B cell (primary cell): Measurements from ENCODE around the gene MTERF4. TPM values are rescaled to one million over a fixed set of nuclear protein-coding genes. Genes with fewer than 3 reads are reported as not detected.

Experiments
- ATAC-seq: fragments of 200-7000 bp; cut with Tn5 transposase; one replicate; pipeline ENCODE4 v1.10.0; 2021; ENCODE audit warnings: low read depth, mild to moderate bottlenecking, moderate number of reproducible peaks, moderate library complexity
- CTCF ChIA-PET: fragments of 350-600 bp; sonication (Branson Sonifier 250); formaldehyde crosslinking; loops from one replicate; lab custom pipeline; 2021; ENCODE audit warnings: antibody characterized with exemption, inconsistent platforms; lab: Charles Lee
- POLR2A ChIA-PET: fragments of 350-600 bp; sonication (Branson Sonifier 250); formaldehyde crosslinking; loops from one replicate; lab custom pipeline; 2021; ENCODE audit warnings: antibody characterized with exemption; lab: Charles Lee
- DNase-seq: peaks from one replicate; pipeline ENCODE4 v3.0.0; 2013
- H2AFZ ChIP-seq: 2 replicates; pipeline ENCODE4 v1.6.1; 2012; ENCODE audit warnings: mild to moderate bottlenecking, low read depth, low read length; ENCODE audit not compliant: insufficient read depth, poor library complexity, severe bottlenecking
- H3K27ac ChIP-seq, 2 donors: 1 replicate in 1 of 2; 2 replicates in 1 of 2; pipeline ENCODE4 v1.5.1; 2012 to 2013; ENCODE audit warnings: low read length in 2 of 2, mild to moderate bottlenecking in 2 of 2, moderate library complexity in 1 of 2
- H3K27me3 ChIP-seq, 4 experiments: fragments of 200-600 bp in 1 of 4; sonication (generic) in 1 of 4; replicated peaks in 1 of 4; 1 replicate in 2 of 4; 2 replicates in 2 of 4; pipeline versions ENCODE4 v1.6.1 to v1.7.0; 2013 to 2016; ENCODE audit warnings: low read length in 3 of 4, mild to moderate bottlenecking in 2 of 4, mixed read lengths in 1 of 4, moderate library complexity in 1 of 4; ENCODE audit not compliant: insufficient read depth in 4 of 4, control insufficient read depth in 3 of 4; ENCODE audit errors: control extremely low read depth in 1 of 4
- H3K36me3 ChIP-seq, 2 experiments: replicated peaks in 1 of 2; 1 replicate in 1 of 2; 2 replicates in 1 of 2; pipeline versions ENCODE4 v1.6.1 to v1.7.1; 2013; ENCODE audit warnings: low read length in 1 of 2; ENCODE audit not compliant: insufficient read depth in 2 of 2, control insufficient read depth in 1 of 2; ENCODE audit errors: control extremely low read depth in 1 of 2, extremely low read depth in 1 of 2
- H3K4me1 ChIP-seq, 2 donors: fragments of 200-600 bp in 1 of 2; sonication (generic) in 1 of 2; 1 replicate in 1 of 2; 2 replicates in 1 of 2; pipeline versions ENCODE4 v1.5.1 to v1.6.1; 2013 to 2017; ENCODE audit warnings: low read length in 2 of 2; ENCODE audit not compliant: control insufficient read depth in 2 of 2, insufficient read depth in 2 of 2
- H3K4me2 ChIP-seq: replicated peaks from 2 replicates; pipeline ENCODE3; 2012; ENCODE audit warnings: mild to moderate bottlenecking, low read depth, low read length; ENCODE audit not compliant: poor library complexity, severe bottlenecking
- H3K4me3 ChIP-seq, 5 experiments: fragments of 200-600 bp in 1 of 5; sonication (generic) in 1 of 5; 1 replicate in 3 of 5; 2 replicates in 2 of 5; pipeline versions ENCODE4 v1.5.1 to v1.7.0; 2011 to 2016; ENCODE audit warnings: low read length in 4 of 5, mild to moderate bottlenecking in 4 of 5, low read depth in 2 of 5, control low read depth in 1 of 5, moderate library complexity in 1 of 5; ENCODE audit not compliant: insufficient read depth in 1 of 5; ENCODE audit errors: control extremely low read depth in 1 of 5, extremely low read depth in 1 of 5
- H3K79me2 ChIP-seq: fragments of 200-600 bp; sonication (generic); one replicate; pipeline ENCODE4 v1.6.0; 2016; ENCODE audit warnings: low read length; ENCODE audit not compliant: control insufficient read depth, insufficient read depth
- H3K9ac ChIP-seq: fragments of 200-600 bp; sonication (generic); 2 replicates; pipeline ENCODE4 v1.6.1; 2017; ENCODE audit warnings: mild to moderate bottlenecking, low read length, moderate library complexity
- H3K9me3 ChIP-seq, 3 donors: one replicate each; pipeline versions ENCODE4 v1.6.1 to v1.7.1; 2013; ENCODE audit warnings: low read length in 2 of 3; ENCODE audit not compliant: control insufficient read depth in 2 of 3, insufficient read depth in 1 of 3; ENCODE audit errors: control extremely low read depth in 1 of 3
- H4K20me1 ChIP-seq: 2 replicates; pipeline ENCODE4 v1.6.0; 2012; ENCODE audit warnings: mild to moderate bottlenecking, low read length; ENCODE audit not compliant: insufficient read depth, control insufficient read depth, poor library complexity, severe bottlenecking
- H3K27ac Mint-ChIP-seq: one replicate; pipeline ENCODE4 v1.8.0; 2021; ENCODE audit warnings: mixed read lengths
- H3K27me3 Mint-ChIP-seq: one replicate; pipeline ENCODE4 v1.8.0; 2021; ENCODE audit warnings: mixed read lengths
- H3K4me1 Mint-ChIP-seq: one replicate; pipeline ENCODE4 v1.8.0; 2021; ENCODE audit warnings: mixed read lengths
- H3K4me3 Mint-ChIP-seq: one replicate; pipeline ENCODE4 v1.8.0; 2021; ENCODE audit warnings: mixed read lengths
- H3K9me3 Mint-ChIP-seq: one replicate; pipeline ENCODE4 v1.8.0; 2022; ENCODE audit warnings: mixed read lengths; ENCODE audit not compliant: insufficient read depth
- EZH2 ChIP-seq: IDR thresholded peaks from 2 replicates; pipeline ENCODE4 v1.6.1; 2012; ENCODE audit warnings: borderline replicate concordance, low read depth, mild to moderate bottlenecking, moderate library complexity, low read length; ENCODE audit not compliant: insufficient read depth, poor library complexity, severe bottlenecking
- WGBS: methylation state at CpG from one replicate; pipeline ENCODE4 v1.1.5; 2013; ENCODE audit warnings: missing lambda C conversion rate; ENCODE audit not compliant: insufficient coverage; 5-methylcytosine and 5-hydroxymethylcytosine counted together
- intact Hi-C: fragments of 100-400 bp; cut with micrococcal nuclease; formaldehyde crosslinking; loops from one replicate; pipeline ENCODE4 v1.10.0; 2022
- polyA plus RNA-seq: library from polyadenylated mRNA; depleted of rRNA; stranded (reverse); fragments of >200 nt; gene quantifications from 2 replicates; pipeline ENCODE4 v1.2.3, GENCODE V29; 2012
- total RNA-seq, 2 donors: library from RNA; stranded (reverse); fragments of 120-200 nt in 1 of 2; gene quantifications; 1 replicate in 1 of 2; 2 replicates in 1 of 2; pipeline versions ENCODE4 v1.2.3 to v1.2.4, GENCODE V29; 2013 to 2022
- TF ChIP-seq, protein P1 (sequence below): fragments of 200-600 bp; IDR thresholded peaks from one replicate; pipeline ENCODE4 v1.8.0; 2022; ENCODE audit warnings: antibody characterized with exemption, mild to moderate bottlenecking

The MTERF4 gene
- total and polyA plus RNA-seq, 2 donors (not counting 1 experiment from before 2014, with no cell fraction given), result 88.7 to 153 TPM

- H3K4me1 ChIP-seq, result peaks cover 12 to 20% of the 10 kb centered on the region in 2 donors
- H3K4me3 ChIP-seq, result peak overlapping the region in 1 of 5 experiments; percentile 84
- no peaks in the 10 kb centered on the region for H3K27me3 ChIP-seq
- Mint-ChIP-seq H3K27ac (no peak overlapping the region), H3K27me3 (no peaks in the 10 kb centered on the region), H3K4me3 (peak overlapping the region; percentile 96), H3K9me3 (no peaks in the 10 kb centered on the region), H3K4me1 (peaks cover 34% of the 10 kb centered on the region)
- H3K9me3 ChIP-seq, result no peaks in the 10 kb centered on the region
- H3K9ac ChIP-seq, result peak overlapping the region; percentile 85
- ChIA-PET CTCF (interaction anchor here (1.8 to 4.5 kb wide), 3 partner anchors 38 to 70 kb away, joined by 4 to 101 read pairs (median 16); no protein-coding TSS in a partner anchor), POLR2A (interaction anchor here (1.4 kb wide), 1 partner anchor 68 kb away, joined by 4 read pairs; no protein-coding TSS in a partner anchor)
- intact Hi-C loops, result no loop called here
- peaks cover 0 to 4% of the 10 kb centered on the region in 2 experiments for H3K36me3 ChIP-seq
- ATAC-seq (no peak), DNase-seq (no peak)
- H3K4me2 ChIP-seq, result peak overlapping the region; percentile 99
- H4K20me1 ChIP-seq, result no peaks in the 10 kb centered on the region
- 86% methylated on average over 3 of the region's 4 CpGs for WGBS
- peaks cover 48% of the 10 kb centered on the region for H3K79me2 ChIP-seq
- TF ChIP-seq EZH2, result no peak
- TF ChIP-seq, protein P1, sequence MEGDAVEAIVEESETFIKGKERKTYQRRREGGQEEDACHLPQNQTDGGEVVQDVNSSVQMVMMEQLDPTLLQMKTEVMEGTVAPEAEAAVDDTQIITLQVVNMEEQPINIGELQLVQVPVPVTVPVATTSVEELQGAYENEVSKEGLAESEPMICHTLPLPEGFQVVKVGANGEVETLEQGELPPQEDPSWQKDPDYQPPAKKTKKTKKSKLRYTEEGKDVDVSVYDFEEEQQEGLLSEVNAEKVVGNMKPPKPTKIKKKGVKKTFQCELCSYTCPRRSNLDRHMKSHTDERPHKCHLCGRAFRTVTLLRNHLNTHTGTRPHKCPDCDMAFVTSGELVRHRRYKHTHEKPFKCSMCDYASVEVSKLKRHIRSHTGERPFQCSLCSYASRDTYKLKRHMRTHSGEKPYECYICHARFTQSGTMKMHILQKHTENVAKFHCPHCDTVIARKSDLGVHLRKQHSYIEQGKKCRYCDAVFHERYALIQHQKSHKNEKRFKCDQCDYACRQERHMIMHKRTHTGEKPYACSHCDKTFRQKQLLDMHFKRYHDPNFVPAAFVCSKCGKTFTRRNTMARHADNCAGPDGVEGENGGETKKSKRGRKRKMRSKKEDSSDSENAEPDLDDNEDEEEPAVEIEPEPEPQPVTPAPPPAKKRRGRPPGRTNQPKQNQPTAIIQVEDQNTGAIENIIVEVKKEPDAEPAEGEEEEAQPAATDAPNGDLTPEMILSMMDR, result no peak
- H3K27ac ChIP-seq, result no peak overlapping the region
- H2AFZ ChIP-seq, result peak overlapping the region; percentile 99
These were observed 46.2 kb upstream of the MTERF4 start for GRCh38 chr2:241148239-241148638.

DNA sequence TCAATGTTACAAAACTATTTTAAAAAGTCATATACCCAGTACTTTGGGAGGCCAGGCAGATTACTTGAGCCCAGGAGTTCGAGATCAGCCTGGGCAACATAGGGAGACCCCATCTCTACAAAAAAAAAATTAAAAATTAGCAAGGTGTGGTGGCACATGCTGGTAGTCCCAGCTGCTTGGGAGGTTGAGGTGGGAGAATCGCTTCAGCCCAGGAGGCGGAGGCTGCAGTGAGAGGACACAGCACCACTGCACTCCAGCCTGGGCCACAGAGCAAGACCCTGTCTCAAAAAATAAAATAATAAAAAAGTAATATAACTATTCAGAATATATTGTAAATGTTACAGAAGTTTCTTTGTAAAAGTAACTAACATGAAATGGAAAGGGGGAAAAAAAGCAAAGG lies 45.2 kb upstream of the MTERF4 start:
- DNase-seq (no peak), ATAC-seq (no peak)
- Histone ChIP-seq H3K9me3 (no peaks in the 10 kb centered on the region), H4K20me1 (no peaks in the 10 kb centered on the region), H3K4me2 (no peak overlapping the region), H3K27ac (no peak overlapping the region), H3K9ac (no peak overlapping the region), H3K27me3 (no peaks in the 10 kb centered on the region), H3K36me3 (peaks cover 0 to 8% of the 10 kb centered on the region in 2 experiments), H2AFZ (no peak overlapping the region), H3K79me2 (peaks cover 51% of the 10 kb centered on the region), H3K4me3 (no peak overlapping the region), H3K4me1 (peaks cover 12 to 20% of the 10 kb centered on the region in 2 donors)
- no peaks in the 10 kb centered on the region for H3K27me3 Mint-ChIP-seq
- H3K9me3 Mint-ChIP-seq, result no peaks in the 10 kb centered on the region
- TF ChIP-seq, protein P1, result no peak
- TF ChIP-seq EZH2, result no peak
- peaks cover 33% of the 10 kb centered on the region for H3K4me1 Mint-ChIP-seq
- peak overlapping the region; percentile 96 for H3K4me3 Mint-ChIP-seq
- no CpG with 5 or more reads among the region's 3 CpGs for WGBS
- POLR2A ChIA-PET, result no interaction called here
- CTCF ChIA-PET, result interaction anchor here (0.8 to 1.2 kb wide), 2 partner anchors 9 to 69 kb away, joined by 3 to 4 read pairs; no protein-coding TSS in a partner anchor
- intact Hi-C loops, result no loop called here
- no peak overlapping the region for H3K27ac Mint-ChIP-seq
